SK-N-SH treated with all-trans-retinoic acid at 6 μM for 48 hours (cell line): ENCODE results near the gene CDH19.

Experiments used
- BACH2 ChIP-seq: fragments of 250-450 bp; sonication (Bioruptor Pico); IDR thresholded peaks from 2 replicates; pipeline ENCODE4 v1.9.0; 2021; ENCODE audit warnings: mild to moderate bottlenecking, borderline replicate concordance
- ZC3H10 ChIP-seq: fragments of 250-450 bp; sonication (Bioruptor Pico); IDR thresholded peaks from 2 replicates; pipeline ENCODE4 v1.5.1; 2021; ENCODE audit warnings: mild to moderate bottlenecking, moderate library complexity
- ZFP30 ChIP-seq: fragments of 450-650 bp; formaldehyde crosslinking; IDR thresholded peaks from 2 replicates; pipeline ENCODE4 v1.5.0; 2022; ENCODE audit warnings: mild to moderate bottlenecking, moderate library complexity
- TF ChIP-seq, protein P1 (sequence below): fragments of 250-450 bp; sonication (Bioruptor Pico); IDR thresholded peaks from 2 replicates; pipeline ENCODE4 v1.5.1; 2020; ENCODE audit warnings: low read depth, mild to moderate bottlenecking, moderate library complexity
- TF ChIP-seq, protein P2 (sequence below): fragments of 250-450 bp; sonication (Bioruptor Pico); IDR thresholded peaks from 2 replicates; pipeline ENCODE4 v1.8.0; 2021; ENCODE audit warnings: low read depth, mild to moderate bottlenecking, moderate library complexity, borderline replicate concordance
- TF ChIP-seq, protein P3 (sequence below): fragments of 250-450 bp; sonication (Bioruptor Pico); IDR thresholded peaks from 2 replicates; pipeline ENCODE4 v1.5.0; 2020; ENCODE audit warnings: mild to moderate bottlenecking, moderate library complexity

DNA sequence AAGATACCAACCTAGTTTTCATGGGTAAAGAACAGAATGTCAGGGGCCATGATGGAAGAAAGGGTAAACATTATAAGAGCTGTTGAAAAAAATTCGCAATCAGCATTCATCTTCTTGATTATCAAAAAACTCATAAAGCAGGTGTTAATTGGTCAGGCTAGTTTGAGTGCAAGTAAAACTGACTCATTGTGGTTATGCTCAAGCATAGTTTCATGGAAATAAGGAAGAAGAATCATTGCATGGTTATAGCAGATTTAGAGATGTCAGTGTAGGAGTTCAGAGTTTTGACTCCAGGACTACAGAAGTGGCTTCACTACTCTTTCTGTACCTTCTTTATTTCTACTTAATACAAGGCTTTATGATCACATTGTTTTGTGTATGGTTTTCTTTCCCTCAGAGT is 26.9 kb upstream of the CDH19 start:
- TF ChIP-seq, protein P1, sequence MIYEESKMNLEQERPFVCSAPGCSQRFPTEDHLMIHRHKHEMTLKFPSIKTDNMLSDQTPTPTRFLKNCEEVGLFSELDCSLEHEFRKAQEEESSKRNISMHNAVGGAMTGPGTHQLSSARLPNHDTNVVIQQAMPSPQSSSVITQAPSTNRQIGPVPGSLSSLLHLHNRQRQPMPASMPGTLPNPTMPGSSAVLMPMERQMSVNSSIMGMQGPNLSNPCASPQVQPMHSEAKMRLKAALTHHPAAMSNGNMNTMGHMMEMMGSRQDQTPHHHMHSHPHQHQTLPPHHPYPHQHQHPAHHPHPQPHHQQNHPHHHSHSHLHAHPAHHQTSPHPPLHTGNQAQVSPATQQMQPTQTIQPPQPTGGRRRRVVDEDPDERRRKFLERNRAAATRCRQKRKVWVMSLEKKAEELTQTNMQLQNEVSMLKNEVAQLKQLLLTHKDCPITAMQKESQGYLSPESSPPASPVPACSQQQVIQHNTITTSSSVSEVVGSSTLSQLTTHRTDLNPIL (CRISPR knock-in tag), result no peak
- TF ChIP-seq BACH2 (CRISPR knock-in tag), result no peak
- TF ChIP-seq, protein P2, sequence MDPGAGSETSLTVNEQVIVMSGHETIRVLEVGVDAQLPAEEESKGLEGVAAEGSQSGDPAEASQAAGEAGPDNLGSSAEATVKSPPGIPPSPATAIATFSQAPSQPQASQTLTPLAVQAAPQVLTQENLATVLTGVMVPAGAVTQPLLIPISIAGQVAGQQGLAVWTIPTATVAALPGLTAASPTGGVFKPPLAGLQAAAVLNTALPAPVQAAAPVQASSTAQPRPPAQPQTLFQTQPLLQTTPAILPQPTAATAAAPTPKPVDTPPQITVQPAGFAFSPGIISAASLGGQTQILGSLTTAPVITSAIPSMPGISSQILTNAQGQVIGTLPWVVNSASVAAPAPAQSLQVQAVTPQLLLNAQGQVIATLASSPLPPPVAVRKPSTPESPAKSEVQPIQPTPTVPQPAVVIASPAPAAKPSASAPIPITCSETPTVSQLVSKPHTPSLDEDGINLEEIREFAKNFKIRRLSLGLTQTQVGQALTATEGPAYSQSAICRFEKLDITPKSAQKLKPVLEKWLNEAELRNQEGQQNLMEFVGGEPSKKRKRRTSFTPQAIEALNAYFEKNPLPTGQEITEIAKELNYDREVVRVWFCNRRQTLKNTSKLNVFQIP (CRISPR knock-in tag), result no peak
- TF ChIP-seq ZC3H10 (CRISPR knock-in tag), result no peak
- no peak for TF ChIP-seq ZFP30
- TF ChIP-seq, protein P3, sequence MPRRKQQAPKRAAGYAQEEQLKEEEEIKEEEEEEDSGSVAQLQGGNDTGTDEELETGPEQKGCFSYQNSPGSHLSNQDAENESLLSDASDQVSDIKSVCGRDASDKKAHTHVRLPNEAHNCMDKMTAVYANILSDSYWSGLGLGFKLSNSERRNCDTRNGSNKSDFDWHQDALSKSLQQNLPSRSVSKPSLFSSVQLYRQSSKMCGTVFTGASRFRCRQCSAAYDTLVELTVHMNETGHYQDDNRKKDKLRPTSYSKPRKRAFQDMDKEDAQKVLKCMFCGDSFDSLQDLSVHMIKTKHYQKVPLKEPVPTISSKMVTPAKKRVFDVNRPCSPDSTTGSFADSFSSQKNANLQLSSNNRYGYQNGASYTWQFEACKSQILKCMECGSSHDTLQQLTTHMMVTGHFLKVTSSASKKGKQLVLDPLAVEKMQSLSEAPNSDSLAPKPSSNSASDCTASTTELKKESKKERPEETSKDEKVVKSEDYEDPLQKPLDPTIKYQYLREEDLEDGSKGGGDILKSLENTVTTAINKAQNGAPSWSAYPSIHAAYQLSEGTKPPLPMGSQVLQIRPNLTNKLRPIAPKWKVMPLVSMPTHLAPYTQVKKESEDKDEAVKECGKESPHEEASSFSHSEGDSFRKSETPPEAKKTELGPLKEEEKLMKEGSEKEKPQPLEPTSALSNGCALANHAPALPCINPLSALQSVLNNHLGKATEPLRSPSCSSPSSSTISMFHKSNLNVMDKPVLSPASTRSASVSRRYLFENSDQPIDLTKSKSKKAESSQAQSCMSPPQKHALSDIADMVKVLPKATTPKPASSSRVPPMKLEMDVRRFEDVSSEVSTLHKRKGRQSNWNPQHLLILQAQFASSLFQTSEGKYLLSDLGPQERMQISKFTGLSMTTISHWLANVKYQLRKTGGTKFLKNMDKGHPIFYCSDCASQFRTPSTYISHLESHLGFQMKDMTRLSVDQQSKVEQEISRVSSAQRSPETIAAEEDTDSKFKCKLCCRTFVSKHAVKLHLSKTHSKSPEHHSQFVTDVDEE (CRISPR knock-in tag), result no peak
